Dedifferentiated amniotic fluid mesenchymal stem cell (primary cell): ENCODE data around the gene S100A9.
"Not testable (repeated sequence)": the region's sequence is repeated elsewhere in the genome, so short reads cannot be mapped to it uniquely, and the experiment has no call there.

Experiments used
- DNase-seq: peaks from one replicate; pipeline ENCODE4 v3.0.0-alpha.2; 2016; ENCODE audit errors: extremely low spot score

Gene S100A9

GRCh38 chr1:153357853-153358690 is at the start of gene S100A9:
TSS of gene S100A9 (plus strand) at chr1:153357854. CDS start at chr1:153358284, 430 bp downstream.
- no peak for DNase-seq

GRCh38 chr1:153308540-153308939 is 49.1 kb upstream of the S100A9 start:
- no peak for DNase-seq

GRCh38 chr1:153309441-153309840 is 48.2 kb upstream of the S100A9 start:
- no peak for DNase-seq

- DNase-seq: no peak
These were observed 47.1 kb upstream of the S100A9 start for GRCh38 chr1:153310526-153310925.

- DNase-seq: no peak
These were observed 45.0 kb upstream of the S100A9 start, which contains the start of gene PGLYRP3 for GRCh38 chr1:153312570-153313186. TSS of gene PGLYRP3 (minus strand) at chr1:153312952. CDS start at chr1:153310665, 2,287 bp downstream.

- DNase-seq: no peak
These were observed 44.4 kb upstream of the S100A9 start for GRCh38 chr1:153313288-153313687.

- DNase-seq: not testable (repeated sequence)
These were observed 43.3 kb upstream of the S100A9 start for GRCh38 chr1:153314388-153314787.

GRCh38 chr1:153316013-153316412 is 41.6 kb upstream of the S100A9 start:
- DNase-seq: not testable (repeated sequence)

- DNase-seq: not testable (repeated sequence)
These were observed 39.5 kb upstream of the S100A9 start for GRCh38 chr1:153318145-153318544.

- no peak for DNase-seq
These were observed 35.1 kb upstream of the S100A9 start for GRCh38 chr1:153322568-153322967.

- no peak for DNase-seq
These were observed 32.7 kb upstream of the S100A9 start for GRCh38 chr1:153324912-153325311.

GRCh38 chr1:153333902-153334301 is 23.8 kb upstream of the S100A9 start:
- no peak for DNase-seq

GRCh38 chr1:153336650-153337049 is 21.0 kb upstream of the S100A9 start:
- no peak for DNase-seq

- DNase-seq: no peak
These were observed 19.4 kb upstream of the S100A9 start for GRCh38 chr1:153337980-153338853.

- DNase-seq: no peak
These were observed 17.9 kb upstream of the S100A9 start for GRCh38 chr1:153339802-153340201.

GRCh38 chr1:153340356-153340755 is 17.3 kb upstream of the S100A9 start:
- DNase-seq: no peak

GRCh38 chr1:153341431-153341934 is 16.2 kb upstream of the S100A9 start:
- DNase-seq: no peak

- no peak for DNase-seq
These were observed 15.5 kb upstream of the S100A9 start for GRCh38 chr1:153342178-153342577.

- DNase-seq: no peak
These were observed 14.5 kb upstream of the S100A9 start for GRCh38 chr1:153343040-153343681.

- DNase-seq: no peak
These were observed 13.6 kb upstream of the S100A9 start for GRCh38 chr1:153343811-153344717.

- DNase-seq: no peak
These were observed 13.0 kb upstream of the S100A9 start for GRCh38 chr1:153344718-153345025.
